BLaER1 treated with 17β-estradiol and CSF1 and Interleukin-3, amounts not matched to agents 10 nM and 100 nM (cell line): Measurements from ENCODE around the gene PITPNC1.
"Not testable (repeated sequence)": the region's sequence is repeated elsewhere in the genome, so short reads cannot be mapped to it uniquely, and the experiment has no call there.

Source experiments
- H3K27ac ChIP-seq, 11 experiments: shearing (Covaris generic); formaldehyde crosslinking; 2 replicates each; pipeline ENCODE4 v1.8.1; 2022
- H3K27me3 ChIP-seq, 11 experiments: shearing (Covaris generic); formaldehyde crosslinking; 2 replicates each; pipeline ENCODE4 v1.8.1; 2022
- H3K36me3 ChIP-seq, 11 experiments: shearing (Covaris generic); formaldehyde crosslinking; 2 replicates each; pipeline ENCODE4 v1.8.1; 2022
- H3K4me1 ChIP-seq, 10 experiments: shearing (Covaris generic); formaldehyde crosslinking; 2 replicates each; pipeline ENCODE4 v1.8.1; 2022
- H3K4me2 ChIP-seq, 11 experiments: shearing (Covaris generic); formaldehyde crosslinking; 2 replicates each; pipeline ENCODE4 v1.8.1; 2022
- H3K4me3 ChIP-seq, 10 experiments: shearing (Covaris generic); formaldehyde crosslinking; 2 replicates each; pipeline ENCODE4 v1.8.1; 2022
- H3K9ac ChIP-seq, 11 experiments: shearing (Covaris generic); formaldehyde crosslinking; 2 replicates each; pipeline ENCODE4 v1.8.1; 2022
- H3K9me3 ChIP-seq, 11 experiments: shearing (Covaris generic); formaldehyde crosslinking; replicated peaks in 1 of 11; 2 replicates each; pipeline ENCODE4 v1.8.1; 2022
- H4K20me1 ChIP-seq, 11 experiments: shearing (Covaris generic); formaldehyde crosslinking; 2 replicates each; pipeline ENCODE4 v1.8.1; 2022
- Cebpa-rat ChIP-seq, 11 experiments: shearing (Covaris generic); IDR thresholded peaks; 2 replicates each; pipeline ENCODE4 v1.8.1; 2022

PITPNC1 gene

GRCh38 chr17:67477687-67478086 is 100.6 kb downstream of the PITPNC1 start:
- no peak for TF ChIP-seq Cebpa-rat (IDR thresholded peaks at IDR 0.05)
- Histone ChIP-seq H3K27me3 (peaks cover 0 to 6% (median 0%) of the 10 kb centered on the region in 11 experiments; a peak in 2 of 22 replicates), H3K9ac (peak overlapping the region in 6 of 11 experiments; percentile 2 to 21 (median 11); a peak in 5 of 22 replicates), H3K9me3 (no peaks in the 10 kb centered on the region), H3K4me1 (peaks cover 47 to 70% (median 61%) of the 10 kb centered on the region in 10 experiments), H3K4me2 (peak overlapping the region; percentile 44 to 68 (median 61)), H3K36me3 (peaks cover 0 to 7% (median 0%) of the 10 kb centered on the region in 11 experiments; a peak in 1 of 22 replicates), H3K27ac (peak overlapping the region in 9 of 11 experiments; percentile 9 to 43 (median 24); a peak in 10 of 22 replicates), H4K20me1 (peaks cover 0 to 10% (median 0%) of the 10 kb centered on the region in 11 experiments; a peak in 3 of 22 replicates), H3K4me3 (no peak overlapping the region)

DNA sequence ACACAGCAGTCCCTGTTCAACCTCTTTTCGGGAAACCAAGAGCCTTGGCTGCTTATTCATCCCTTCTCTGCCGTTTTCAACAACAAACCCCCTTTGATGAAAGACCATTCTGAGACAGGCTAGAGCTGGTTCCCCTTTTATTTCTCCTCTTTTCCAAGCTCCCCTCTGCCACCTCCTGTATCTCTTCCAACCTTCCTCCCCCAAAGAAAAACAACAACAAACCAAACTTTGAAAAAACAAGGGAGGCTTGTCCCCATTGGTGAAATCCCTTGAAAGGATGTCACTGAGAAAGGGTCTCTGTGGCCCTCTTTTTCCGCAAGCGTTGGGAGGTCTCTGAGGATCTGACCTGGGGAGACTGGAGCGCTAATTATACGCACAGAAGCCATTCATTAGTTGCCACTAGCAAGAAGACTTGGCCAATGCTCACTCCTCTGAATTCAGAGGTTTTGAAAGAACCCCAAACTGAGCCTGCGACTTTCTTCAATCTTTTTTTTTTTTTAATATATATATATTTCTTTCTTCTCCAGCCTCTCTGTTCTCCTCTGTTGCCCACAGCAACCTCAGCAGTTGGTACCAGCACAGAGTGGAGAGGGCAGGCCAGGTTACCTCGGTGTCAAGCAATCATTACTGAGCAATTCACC is 101.4 kb downstream of the PITPNC1 start:
- no peak for TF ChIP-seq Cebpa-rat (IDR thresholded peaks at IDR 0.05)
- H3K9me3 ChIP-seq: no peaks in the 10 kb centered on the region
- H3K4me3 ChIP-seq: no peak overlapping the region
- H4K20me1 ChIP-seq: peaks cover 0 to 10% (median 0%) of the 10 kb centered on the region in 11 experiments; a peak in 3 of 22 replicates
- H3K27me3 ChIP-seq: peaks cover 0 to 6% (median 0%) of the 10 kb centered on the region in 11 experiments; a peak in 2 of 22 replicates
- H3K4me2 ChIP-seq: peak overlapping the region; percentile 44 to 68 (median 61)
- H3K36me3 ChIP-seq: peaks cover 0 to 7% (median 0%) of the 10 kb centered on the region in 11 experiments; a peak in 2 of 22 replicates
- H3K9ac ChIP-seq: peak overlapping the region in 4 of 11 experiments; percentile 2 to 15 (median 10); a peak in 2 of 22 replicates
- H3K4me1 ChIP-seq: peaks cover 47 to 72% (median 58%) of the 10 kb centered on the region in 10 experiments
- peak overlapping the region in 9 of 11 experiments; percentile 9 to 43 (median 24); a peak in 7 of 22 replicates for H3K27ac ChIP-seq

- no peak for TF ChIP-seq Cebpa-rat (IDR thresholded peaks at IDR 0.05)
- Histone ChIP-seq H3K4me1 (peaks cover 45 to 70% (median 52%) of the 10 kb centered on the region in 10 experiments), H3K36me3 (peaks cover 0 to 7% (median 0%) of the 10 kb centered on the region in 11 experiments; a peak in 2 of 22 replicates), H3K4me3 (no peak overlapping the region), H3K27me3 (peaks cover 0 to 6% (median 0%) of the 10 kb centered on the region in 11 experiments; a peak in 2 of 22 replicates), H3K9ac (no peak overlapping the region), H3K4me2 (peak overlapping the region in 3 of 11 experiments; percentile 54 to 68 (median 61); a peak in 3 of 22 replicates), H3K27ac (peak overlapping the region in 3 of 11 experiments; percentile 12 to 26 (median 24); a peak in 3 of 22 replicates), H4K20me1 (peaks cover 0 to 7% (median 0%) of the 10 kb centered on the region in 11 experiments; a peak in 3 of 22 replicates), H3K9me3 (no peaks in the 10 kb centered on the region)
Observed at GRCh38 chr17:67479148-67479547, 102.1 kb downstream of the PITPNC1 start.

- H3K36me3 ChIP-seq, H3K4me3 ChIP-seq, H3K27me3 ChIP-seq, H3K9me3 ChIP-seq, H4K20me1 ChIP-seq: not testable (repeated sequence)
- Histone ChIP-seq H3K4me2 (peak overlapping the region in 4 of 11 experiments; percentile 5 to 50 (median 31); a peak in 4 of 22 replicates), H3K4me1 (peaks cover 29 to 55% (median 33%) of the 10 kb centered on the region in 10 experiments), H3K27ac (peak overlapping the region in 2 of 11 experiments; percentile 20 to 35; a peak in 1 of 22 replicates), H3K9ac (peak overlapping the region in 1 of 11 experiments; percentile 45; a peak in 2 of 22 replicates)
Observed at GRCh38 chr17:67480959-67481358, 103.9 kb downstream of the PITPNC1 start.

- Histone ChIP-seq H3K36me3 (peaks cover 0 to 7% (median 0%) of the 10 kb centered on the region in 11 experiments; a peak in 2 of 22 replicates), H3K27me3 (no peaks in the 10 kb centered on the region), H3K9me3 (no peaks in the 10 kb centered on the region), H3K27ac (peak overlapping the region in 2 of 11 experiments; percentile 20 to 35; a peak in 2 of 22 replicates), H3K9ac (no peak overlapping the region; a peak in 1 of 22 replicates), H3K4me2 (peak overlapping the region in 4 of 11 experiments; percentile 22 to 50 (median 44); a peak in 6 of 22 replicates), H3K4me1 (peaks cover 34 to 62% (median 40%) of the 10 kb centered on the region in 10 experiments), H3K4me3 (no peak overlapping the region), H4K20me1 (no peaks in the 10 kb centered on the region)
- TF ChIP-seq Cebpa-rat (IDR thresholded peaks at IDR 0.05): no peak
Observed at GRCh38 chr17:67481808-67482207, 104.7 kb downstream of the PITPNC1 start.

GRCh38 chr17:67482764-67483163 is 105.7 kb downstream of the PITPNC1 start:
- no peak for TF ChIP-seq Cebpa-rat (IDR thresholded peaks at IDR 0.05)
- Histone ChIP-seq H3K27me3 (no peaks in the 10 kb centered on the region), H3K9ac (no peak overlapping the region), H4K20me1 (no peaks in the 10 kb centered on the region), H3K27ac (peak overlapping the region in 1 of 11 experiments; percentile 8; a peak in 1 of 22 replicates), H3K4me3 (no peak overlapping the region), H3K4me2 (0 out of 22 replicates have a peak overlapping the region, but pooled peaks of 1 of the 11 experiments have one; percentile 4), H3K9me3 (no peaks in the 10 kb centered on the region), H3K4me1 (peaks cover 34 to 63% (median 41%) of the 10 kb centered on the region in 10 experiments), H3K36me3 (peaks cover 0 to 7% (median 0%) of the 10 kb centered on the region in 11 experiments; a peak in 2 of 22 replicates)

- Histone ChIP-seq H3K4me1 (peaks cover 27 to 49% (median 33%) of the 10 kb centered on the region in 10 experiments), H3K36me3 (peaks cover 0 to 11% (median 0%) of the 10 kb centered on the region in 11 experiments; a peak in 4 of 22 replicates), H3K9ac (no peak overlapping the region), H3K4me2 (no peak overlapping the region), H4K20me1 (no peaks in the 10 kb centered on the region), H3K27ac (no peak overlapping the region), H3K9me3 (no peaks in the 10 kb centered on the region), H3K27me3 (no peaks in the 10 kb centered on the region), H3K4me3 (no peak overlapping the region)
- no peak for TF ChIP-seq Cebpa-rat (IDR thresholded peaks at IDR 0.05)
Observed at GRCh38 chr17:67484261-67484660, 107.2 kb downstream of the PITPNC1 start.

GRCh38 chr17:67485666-67486065 is 108.6 kb downstream of the PITPNC1 start:
- H4K20me1 ChIP-seq: no peaks in the 10 kb centered on the region
- peaks cover 0 to 11% (median 0%) of the 10 kb centered on the region in 11 experiments; a peak in 5 of 22 replicates for H3K36me3 ChIP-seq
- no peak for TF ChIP-seq Cebpa-rat (IDR thresholded peaks at IDR 0.05)
- no peak overlapping the region for H3K9ac ChIP-seq
- no peak overlapping the region for H3K27ac ChIP-seq
- H3K4me2 ChIP-seq: no peak overlapping the region
- H3K4me1 ChIP-seq: peaks cover 29 to 43% (median 39%) of the 10 kb centered on the region in 10 experiments
- H3K27me3 ChIP-seq: no peaks in the 10 kb centered on the region
- no peak overlapping the region for H3K4me3 ChIP-seq
- H3K9me3 ChIP-seq: no peaks in the 10 kb centered on the region

GRCh38 chr17:67487506-67487905 is 110.4 kb downstream of the PITPNC1 start:
- Histone ChIP-seq H3K27ac (peak overlapping the region in 4 of 11 experiments; percentile 6 to 32 (median 15); a peak in 3 of 22 replicates), H4K20me1 (peaks cover 0 to 9% (median 0%) of the 10 kb centered on the region in 11 experiments; a peak in 2 of 22 replicates), H3K4me1 (peaks cover 25 to 51% (median 38%) of the 10 kb centered on the region in 10 experiments), H3K27me3 (no peaks in the 10 kb centered on the region), H3K4me3 (no peak overlapping the region), H3K4me2 (peak overlapping the region in 10 of 11 experiments; percentile 10 to 61 (median 44); a peak in 18 of 22 replicates), H3K9me3 (no peaks in the 10 kb centered on the region), H3K36me3 (peaks cover 0 to 11% (median 0%) of the 10 kb centered on the region in 11 experiments; a peak in 4 of 22 replicates), H3K9ac (peak overlapping the region in 1 of 11 experiments; percentile 10; a peak in 1 of 22 replicates)
- TF ChIP-seq Cebpa-rat (IDR thresholded peaks at IDR 0.05): no peak
